Measurements from ENCODE around the gene LYST.

GRCh38 chr1:235679644-235680043 is 187.1 kb downstream of the LYST start:
- TF ChIP-seq, protein P1, sequence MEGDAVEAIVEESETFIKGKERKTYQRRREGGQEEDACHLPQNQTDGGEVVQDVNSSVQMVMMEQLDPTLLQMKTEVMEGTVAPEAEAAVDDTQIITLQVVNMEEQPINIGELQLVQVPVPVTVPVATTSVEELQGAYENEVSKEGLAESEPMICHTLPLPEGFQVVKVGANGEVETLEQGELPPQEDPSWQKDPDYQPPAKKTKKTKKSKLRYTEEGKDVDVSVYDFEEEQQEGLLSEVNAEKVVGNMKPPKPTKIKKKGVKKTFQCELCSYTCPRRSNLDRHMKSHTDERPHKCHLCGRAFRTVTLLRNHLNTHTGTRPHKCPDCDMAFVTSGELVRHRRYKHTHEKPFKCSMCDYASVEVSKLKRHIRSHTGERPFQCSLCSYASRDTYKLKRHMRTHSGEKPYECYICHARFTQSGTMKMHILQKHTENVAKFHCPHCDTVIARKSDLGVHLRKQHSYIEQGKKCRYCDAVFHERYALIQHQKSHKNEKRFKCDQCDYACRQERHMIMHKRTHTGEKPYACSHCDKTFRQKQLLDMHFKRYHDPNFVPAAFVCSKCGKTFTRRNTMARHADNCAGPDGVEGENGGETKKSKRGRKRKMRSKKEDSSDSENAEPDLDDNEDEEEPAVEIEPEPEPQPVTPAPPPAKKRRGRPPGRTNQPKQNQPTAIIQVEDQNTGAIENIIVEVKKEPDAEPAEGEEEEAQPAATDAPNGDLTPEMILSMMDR (conservative IDR thresholded peaks at IDR 0.05 in 1 of 2, IDR thresholded peaks at IDR 0.05 in 1 of 2; ENCODE audit: low read depth in 1 of 2, low read length in 2 of 2) = no peak
- TF ChIP-seq EZH2 (IDR thresholded peaks at IDR 0.05; ENCODE audit: low read length, missing control alignments) = no peak

All from fibroblast of lung (primary cell).